ENCODE results near the gene ZSCAN23. TPM values are rescaled to one million over a fixed set of nuclear protein-coding genes. Genes with fewer than 3 reads are reported as not detected.

ZSCAN23 gene
- total and polyA plus RNA-seq, 9 of the 15 experiments (the other 6 are each of a cell fraction or from before 2014, with no cell fraction given) = 0.05 to 0.29 (median 0.21) TPM; not detected in 1

- 0 out of 2 replicates have a peak, but pooled peaks have one; percentile 26 for TF ChIP-seq VEZF1 (CRISPR knock-in tag; IDR thresholded peaks at IDR 0.05)
- TF ChIP-seq ZNF398 (CRISPR knock-in tag; IDR thresholded peaks at IDR 0.05) = no peak
- 0 out of 2 replicates have a peak, but pooled peaks have one; percentile 5 for TF ChIP-seq MAFG (tag; conservative IDR thresholded peaks at IDR 0.05)
- peak; percentile 52; the same call in 1 of the 2 replicates for TF ChIP-seq MYC (IDR thresholded peaks at IDR 0.05; ENCODE audit: low read depth, low read length)
- no peak; the same call in 1 of the 2 replicates for TF ChIP-seq MYC (CRISPR knock-in tag; IDR thresholded peaks at IDR 0.05; ENCODE audit: borderline replicate concordance, low read depth)
- 0 out of 4 replicates have a peak, but pooled peaks of 1 of the 2 experiments have one; percentile 50 for TF ChIP-seq TBL1XR1 (IDR thresholded peaks at IDR 0.05; ENCODE audit: low read length in 2 of 2)
- no peak for TF ChIP-seq CGGBP1 (CRISPR knock-in tag; IDR thresholded peaks at IDR 0.05)
- TF ChIP-seq ELF1 (tag; IDR thresholded peaks at IDR 0.05) = no peak
- no peak for TF ChIP-seq XRCC3 (IDR thresholded peaks at IDR 0.05)
- no peak for TF ChIP-seq ZNF408 (CRISPR knock-in tag; IDR thresholded peaks at IDR 0.05; ENCODE audit: low read depth)
- peak; percentile 67 for TF ChIP-seq EP400 (IDR thresholded peaks at IDR 0.05)
- TF ChIP-seq CBFA2T3 (IDR thresholded peaks at IDR 0.05) = peak; percentile 77
- TF ChIP-seq USF1 (CRISPR knock-in tag; IDR thresholded peaks at IDR 0.05) = peak; percentile 65
- TF ChIP-seq SMC3 (conservative IDR thresholded peaks at IDR 0.05; ENCODE audit: insufficient read depth, low read depth, low read length) = no peak; the same call in 1 of the 2 replicates
- TF ChIP-seq TCF3 (CRISPR knock-in tag; IDR thresholded peaks at IDR 0.05) = peak; percentile 50
- no peak for TF ChIP-seq MAFF (IDR thresholded peaks at IDR 0.05; ENCODE audit: low read length)
- peak; percentile 75 for TF ChIP-seq ZFX (CRISPR knock-in tag; IDR thresholded peaks at IDR 0.05)
- no peak for TF ChIP-seq POLR2B (IDR thresholded peaks at IDR 0.05; ENCODE audit: low read depth, partially characterized antibody)
- TF ChIP-seq MXI1 (IDR thresholded peaks at IDR 0.05; ENCODE audit: low read depth, low read length) = no peak
- peak; percentile 44 for TF ChIP-seq POLR2AphosphoS5 (IDR thresholded peaks at IDR 0.05; ENCODE audit: control insufficient read depth, insufficient read depth, low read depth, low read length)
- peak; percentile 30; the same call in 1 of the 2 replicates for TF ChIP-seq MTA3 (IDR thresholded peaks at IDR 0.05; ENCODE audit: borderline replicate concordance)
- no peak for TF ChIP-seq SNRNP70 (optimal IDR thresholded peaks at IDR 0.05; ENCODE audit: low read depth, low read length)
Observed at GRCh38 chr6:28383235-28384142, 59.8 kb downstream of the ZSCAN23 start (continued).
